Testis (tissue), 3 donors: ENCODE measurements around the gene SANBR. TPM values are rescaled to one million over a fixed set of nuclear protein-coding genes. Genes with fewer than 3 reads are reported as not detected.

Source experiments
- DNase-seq: peaks from one replicate; pipeline ENCODE4 v3.0.0-alpha.2; 2019
- H3K27ac ChIP-seq, 2 donors: fragments of 200-600 bp; sonication (generic); one replicate each; pipeline ENCODE4 v1.5.1; 2019
- H3K27me3 ChIP-seq: fragments of 200-600 bp; sonication (generic); one replicate; pipeline ENCODE4 v1.5.1; 2019
- H3K36me3 ChIP-seq: fragments of 200-600 bp; sonication (generic); one replicate; pipeline ENCODE4 v1.5.1; 2017; ENCODE audit warnings: low read depth; ENCODE audit errors: missing control alignments
- H3K4me1 ChIP-seq: fragments of 200-600 bp; sonication (generic); one replicate; pipeline ENCODE4 v1.5.1; 2019
- H3K4me3 ChIP-seq, 2 donors: fragments of 200-600 bp; sonication (generic); one replicate each; pipeline ENCODE4 v1.5.1; 2017 to 2019
- H3K9me3 ChIP-seq: fragments of 200-600 bp; sonication (generic); one replicate; pipeline ENCODE4 v1.5.1; 2017
- POLR2A ChIP-seq: fragments of 450-650 bp; IDR thresholded peaks from one replicate; pipeline ENCODE4 v1.6.1; 2017; ENCODE audit warnings: antibody characterized with exemption, mild to moderate bottlenecking, moderate library complexity
- WGBS, 2 donors: methylation state at CpG; one replicate each; pipeline ENCODE4 v1.1.5; 2018; 5-methylcytosine and 5-hydroxymethylcytosine counted together
- intact Hi-C: fragments of 100-400 bp; cut with DNase I; formaldehyde crosslinking; loops from one replicate; pipeline ENCODE4 v1.15.1; 2023; ENCODE audit warnings: low total_unique reads
- polyA plus RNA-seq: library from polyadenylated mRNA; stranded (reverse); fragments of 350-450 nt; fragmentation: Illumina TruSeq; extraction: RNeasy Lipid Tissue Mini Kit (QIAGEN cat#74804); gene quantifications from one replicate; pipeline ENCODE4 v1.2.3, GENCODE V29; 2014; ENCODE audit warnings: low read depth, low replicate concordance; ENCODE audit not compliant: insufficient read depth
- total RNA-seq, 2 donors: library from RNA; depleted of rRNA; stranded (reverse); fragments of >200 nt; gene quantifications; one replicate each; pipeline ENCODE4 v1.2.3, GENCODE V29; 2016
- TF ChIP-seq, protein P1 (sequence below), 3 experiments: fragments of 450-650 bp in 2 of 3; fragments of 200-600 bp in 1 of 3; sonication (generic) in 1 of 3; IDR thresholded peaks; one replicate each; pipeline ENCODE4 v1.5.1; 2016 to 2019; ENCODE audit warnings: antibody characterized with exemption in 3 of 3, mild to moderate bottlenecking in 2 of 3, moderate library complexity in 1 of 3

The SANBR gene
- total and polyA plus RNA-seq, 3 donors from 2014 or later: 9.4 to 12.4 (median 11.1) TPM

DNA sequence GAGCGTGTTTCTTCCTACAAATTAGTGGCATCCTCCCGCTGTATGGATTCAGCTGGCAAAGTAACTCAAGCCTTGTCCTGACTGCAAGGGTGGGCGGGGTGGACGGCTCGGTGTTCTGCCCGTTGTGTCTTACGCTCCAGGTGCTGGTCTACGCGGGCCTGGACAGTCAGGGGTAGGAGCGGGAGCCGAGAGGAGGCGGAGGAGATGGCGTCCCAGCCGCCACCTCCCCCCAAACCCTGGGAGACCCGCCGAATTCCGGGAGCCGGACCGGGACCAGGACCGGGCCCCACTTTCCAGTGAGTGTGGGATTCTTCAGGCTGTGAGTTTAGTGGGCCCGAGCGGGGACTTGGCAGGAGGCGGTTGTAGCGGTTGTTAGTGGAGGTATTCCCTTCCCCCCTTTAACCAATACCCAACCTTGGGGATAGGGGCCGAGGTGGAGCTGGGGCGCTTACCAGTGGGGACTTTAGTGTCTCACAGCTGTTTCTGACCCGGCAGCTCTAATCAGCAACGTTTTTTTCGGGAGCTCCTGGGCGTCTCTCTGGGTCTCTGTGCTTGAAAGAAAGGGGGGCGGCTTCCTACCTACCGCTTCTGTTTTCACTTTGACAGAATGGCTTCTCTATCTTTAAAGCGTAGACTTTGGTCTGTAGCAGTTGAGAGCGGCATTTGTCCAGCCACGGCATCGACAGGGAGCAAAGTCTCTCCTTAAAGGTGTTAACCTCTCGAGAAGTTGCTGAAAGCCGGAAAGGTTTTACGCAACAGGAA, 47.9 kb upstream of the SANBR start, which contains the start of the genes PEX13 and PUS10:
Gene PEX13 (plus strand): TSS at position 165 of the 762 bp plus-strand sequence. CDS start 40 bp downstream, at position 205.
Gene PUS10 (minus strand): TSS at position 700 of the 762 bp plus-strand sequence. CDS start 6,365 bp downstream, outside the sequence.
- 0% methylated on average over 25 to 35 of the region's 39 CpGs for WGBS, 2 donors
- peaks cover 16% of the 10 kb centered on the region for H3K4me1 ChIP-seq
- no peaks in the 10 kb centered on the region for H3K36me3 ChIP-seq
- no peaks in the 10 kb centered on the region for H3K9me3 ChIP-seq
- H3K27me3 ChIP-seq: no peaks in the 10 kb centered on the region
- peak; percentile 92 for DNase-seq
- intact Hi-C loops: no loop called here
- peak within 1 kb of the TSS; percentile 85 to 88 for H3K4me3 ChIP-seq
- H3K27ac ChIP-seq: peak within 1 kb of the TSS; percentile 88 to 93
- TF ChIP-seq, protein P1, sequence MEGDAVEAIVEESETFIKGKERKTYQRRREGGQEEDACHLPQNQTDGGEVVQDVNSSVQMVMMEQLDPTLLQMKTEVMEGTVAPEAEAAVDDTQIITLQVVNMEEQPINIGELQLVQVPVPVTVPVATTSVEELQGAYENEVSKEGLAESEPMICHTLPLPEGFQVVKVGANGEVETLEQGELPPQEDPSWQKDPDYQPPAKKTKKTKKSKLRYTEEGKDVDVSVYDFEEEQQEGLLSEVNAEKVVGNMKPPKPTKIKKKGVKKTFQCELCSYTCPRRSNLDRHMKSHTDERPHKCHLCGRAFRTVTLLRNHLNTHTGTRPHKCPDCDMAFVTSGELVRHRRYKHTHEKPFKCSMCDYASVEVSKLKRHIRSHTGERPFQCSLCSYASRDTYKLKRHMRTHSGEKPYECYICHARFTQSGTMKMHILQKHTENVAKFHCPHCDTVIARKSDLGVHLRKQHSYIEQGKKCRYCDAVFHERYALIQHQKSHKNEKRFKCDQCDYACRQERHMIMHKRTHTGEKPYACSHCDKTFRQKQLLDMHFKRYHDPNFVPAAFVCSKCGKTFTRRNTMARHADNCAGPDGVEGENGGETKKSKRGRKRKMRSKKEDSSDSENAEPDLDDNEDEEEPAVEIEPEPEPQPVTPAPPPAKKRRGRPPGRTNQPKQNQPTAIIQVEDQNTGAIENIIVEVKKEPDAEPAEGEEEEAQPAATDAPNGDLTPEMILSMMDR (IDR thresholded peaks at IDR 0.05): peak in 1 of 3 experiments; percentile 5
- no peak for TF ChIP-seq POLR2A

DNA sequence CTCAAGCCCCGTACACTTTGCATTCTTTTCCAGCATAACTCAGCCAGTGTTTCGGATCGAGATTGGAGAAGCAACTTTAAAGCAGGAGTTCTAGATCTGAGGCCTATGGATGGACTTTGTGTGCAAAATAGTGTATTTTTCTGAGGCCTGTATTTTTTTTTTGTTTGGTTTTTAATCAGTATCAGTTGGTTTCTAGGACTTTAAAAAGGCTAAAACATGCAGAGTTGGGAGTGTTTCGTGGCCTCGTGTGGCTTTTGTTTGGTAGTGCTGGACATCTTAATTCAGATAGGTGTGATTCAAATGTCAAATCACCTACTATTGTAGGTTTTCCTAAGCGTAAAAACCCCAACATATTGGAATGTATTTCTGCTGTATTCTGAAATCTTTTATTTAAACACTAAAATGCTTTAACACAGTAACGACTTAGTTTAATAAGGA, 47.3 kb upstream of the SANBR start:
- 0 to 1% methylated on average over 7 of the region's 7 CpGs for WGBS, 2 donors
- Histone ChIP-seq H3K4me3 (peak overlapping the region; percentile 85 to 88), H3K9me3 (no peaks in the 10 kb centered on the region), H3K4me1 (peaks cover 16% of the 10 kb centered on the region), H3K27me3 (no peaks in the 10 kb centered on the region), H3K27ac (peak overlapping the region; percentile 88 to 93), H3K36me3 (no peaks in the 10 kb centered on the region)
- TF ChIP-seq, protein P1 (IDR thresholded peaks at IDR 0.05): no peak
- no peak for TF ChIP-seq POLR2A
- intact Hi-C loops: no loop called here
- no peak for DNase-seq

DNA sequence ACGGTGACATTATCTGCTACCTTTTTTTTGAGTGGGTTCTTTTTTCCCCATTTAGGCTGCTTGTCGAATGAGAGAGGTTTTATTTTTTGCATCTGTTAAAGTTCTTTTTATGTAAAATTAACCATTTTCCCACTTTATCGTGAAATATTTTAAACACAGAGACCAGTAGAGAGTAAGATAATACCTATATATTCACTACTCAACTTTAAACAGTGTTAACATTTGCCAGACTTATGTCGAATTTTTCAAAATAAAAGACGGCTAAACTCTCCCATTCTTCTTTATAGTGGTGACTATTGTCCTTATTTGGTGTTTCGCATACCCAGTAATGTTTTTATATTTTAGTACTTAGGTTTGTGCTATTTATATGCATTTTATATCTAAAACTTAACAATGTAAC, 46.9 kb upstream of the SANBR start:
- TF ChIP-seq POLR2A: no peak
- TF ChIP-seq, protein P1 (IDR thresholded peaks at IDR 0.05): no peak
- DNase-seq: no peak

DNA sequence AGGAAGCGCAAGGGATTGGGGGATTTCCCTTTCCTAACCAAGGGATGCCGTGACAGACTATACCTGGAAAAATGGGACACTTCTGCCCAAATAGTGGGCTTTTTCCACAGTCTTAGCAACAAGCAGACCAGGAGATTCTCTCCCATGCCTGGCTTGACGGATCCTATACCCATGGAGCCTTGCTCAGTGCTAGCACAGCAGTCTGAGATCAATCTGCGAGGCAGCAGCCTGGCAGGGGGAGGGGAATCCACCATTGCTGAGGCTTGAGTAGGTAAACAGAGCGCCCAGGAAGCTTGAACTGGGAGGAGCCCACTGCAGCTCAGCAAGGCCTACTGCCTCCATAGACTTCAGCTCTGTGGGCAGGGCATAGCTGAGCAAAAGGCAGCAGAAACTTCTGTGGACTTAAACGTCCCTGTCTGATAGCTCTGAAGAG, 44.4 kb upstream of the SANBR start:
- Histone ChIP-seq H3K36me3 (no peaks in the 10 kb centered on the region), H3K9me3 (no peaks in the 10 kb centered on the region), H3K4me3 (no peak overlapping the region), H3K27me3 (no peaks in the 10 kb centered on the region), H3K4me1 (peaks cover 10% of the 10 kb centered on the region), H3K27ac (no peak overlapping the region)
- DNase-seq: no peak
- WGBS, 2 donors: 90 to 94% methylated on average over 6 of the region's 6 CpGs
- intact Hi-C loops: no loop called here
- TF ChIP-seq, protein P1 (IDR thresholded peaks at IDR 0.05): no peak
- no peak for TF ChIP-seq POLR2A

More for the DNA sequence above, 46.9 kb upstream of the SANBR start:
- H3K4me1 ChIP-seq: peaks cover 16% of the 10 kb centered on the region
- peak overlapping the region; percentile 85 to 88 for H3K4me3 ChIP-seq
- H3K27ac ChIP-seq: peak overlapping the region in 1 of 2 donors; percentile 88
- no peaks in the 10 kb centered on the region for H3K36me3 ChIP-seq
- WGBS, 2 donors: 24 to 28% methylated on average over 6 of the region's 6 CpGs
- H3K27me3 ChIP-seq: no peaks in the 10 kb centered on the region
- H3K9me3 ChIP-seq: no peaks in the 10 kb centered on the region
- intact Hi-C loops: no loop called here
